ENCODE data around the gene ECM2.

GRCh38 chr9:92543972-92544371 lies 8.2 kb upstream of the ECM2 start:
- no peak for TF ChIP-seq TAF1 (IDR thresholded peaks at IDR 0.05; ENCODE audit: borderline replicate concordance, insufficient read depth, low read length)
- no peak for TF ChIP-seq POLR2AphosphoS5 (IDR thresholded peaks at IDR 0.05; ENCODE audit: low read depth, low read length)
- no peak for TF ChIP-seq REST (IDR thresholded peaks at IDR 0.05; ENCODE audit: insufficient read depth in 1 of 2, low read depth in 2 of 2, low read length in 2 of 2)
- no peak for TF ChIP-seq SIN3A (IDR thresholded peaks at IDR 0.05; ENCODE audit: borderline replicate concordance, insufficient read depth, low read length)

All from PFSK-1 (cell line).